Measurements from ENCODE around the gene ADAMTS3.

- TF ChIP-seq POLR2A (IDR thresholded peaks at IDR 0.05; ENCODE audit: low read length) (no peak), GATA1 (IDR thresholded peaks at IDR 0.05; ENCODE audit: low read depth, low read length) (no peak)
Measured at GRCh38 chr4:72604324-72604723, 35.3 kb upstream of the ADAMTS3 start.

Data from erythroblast (primary cell).